Peyer's patch (tissue), 4 donors: ENCODE results near the gene PKN1. TPM values are rescaled to one million over a fixed set of nuclear protein-coding genes. Genes with fewer than 3 reads are reported as not detected.

ENCODE experiments used
- DNase-seq, 3 donors: peaks; one replicate each; pipeline ENCODE4 v3.0.0-alpha.2; 2017 to 2019
- H3K27ac ChIP-seq, 4 donors: fragments of 200-600 bp; sonication (generic); one replicate each; pipeline ENCODE4 v1.5.1; 2016 to 2019
- H3K27me3 ChIP-seq, 2 donors: fragments of 200-600 bp; sonication (generic); one replicate each; pipeline ENCODE4 v1.5.1; 2019
- H3K36me3 ChIP-seq, 3 donors: fragments of 200-600 bp; sonication (generic); one replicate each; pipeline ENCODE4 v1.5.1; 2016 to 2019
- H3K4me1 ChIP-seq, 4 donors: fragments of 200-600 bp; sonication (generic); one replicate each; pipeline ENCODE4 v1.5.1; 2016 to 2019
- H3K4me3 ChIP-seq, 4 donors: fragments of 200-600 bp; sonication (generic); 1 replicate in 3 of 4; 2 replicates in 1 of 4; pipeline ENCODE4 v1.5.1; 2016 to 2019; ENCODE audit warnings: mild to moderate bottlenecking in 1 of 4
- H3K9me3 ChIP-seq, 4 donors: fragments of 200-600 bp; sonication (generic); one replicate each; pipeline ENCODE4 v1.5.1; 2016 to 2019; ENCODE audit warnings: mild to moderate bottlenecking in 1 of 4
- CTCF ChIP-seq, 6 experiments: fragments of 450-650 bp in 4 of 6; fragments of 200-600 bp in 2 of 6; sonication (generic) in 1 of 6; IDR thresholded peaks; one replicate each; pipeline ENCODE4 v1.5.1; 2017 to 2019; ENCODE audit warnings: antibody characterized with exemption in 6 of 6, mild to moderate bottlenecking in 3 of 6, moderate library complexity in 1 of 6
- POLR2A ChIP-seq, 2 donors: fragments of 450-650 bp; IDR thresholded peaks; one replicate each; pipeline ENCODE4 v1.5.1; 2017; ENCODE audit warnings: antibody characterized with exemption in 2 of 2, mild to moderate bottlenecking in 2 of 2, moderate library complexity in 2 of 2
- total RNA-seq, 4 donors: library from RNA; depleted of rRNA; stranded (reverse); fragments of >200 nt; gene quantifications; one replicate each; pipeline ENCODE4 v1.1.0, GENCODE V29; 2016

Gene PKN1
- total RNA-seq, 4 donors from 2014 or later, result 13.1 to 140 (median 28.2) TPM

DNA sequence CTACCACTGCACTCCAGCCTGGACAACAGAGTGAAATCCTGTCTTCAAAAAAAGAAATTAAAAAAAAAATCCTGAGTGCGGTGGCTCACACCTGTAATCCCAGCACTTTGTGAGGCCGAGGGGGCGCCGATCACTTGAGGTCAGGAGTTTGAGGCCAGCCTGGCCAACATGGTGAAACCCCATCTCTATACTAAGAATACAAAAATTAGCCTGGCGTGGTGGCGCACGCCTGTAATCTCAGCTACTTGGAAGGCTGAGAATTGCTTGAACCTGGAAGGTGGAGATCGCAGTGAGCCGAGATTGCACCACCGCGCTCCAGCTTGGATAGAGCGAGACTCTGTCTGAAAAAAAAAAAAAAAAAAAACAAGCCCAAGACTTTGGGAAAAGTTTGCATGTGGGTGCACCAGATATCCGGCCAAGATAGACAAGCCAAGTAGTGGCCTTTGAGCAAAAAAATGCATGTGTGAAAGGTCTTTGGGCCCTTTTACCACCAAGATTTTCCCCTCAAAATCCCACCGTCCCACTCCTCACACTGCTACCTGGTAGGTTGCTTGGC, 79.4 kb downstream of the PKN1 start:
- Histone ChIP-seq H3K4me3 (no peak overlapping the region), H3K27ac (no peak overlapping the region), H3K9me3 (no peaks in the 10 kb centered on the region), H3K36me3 (peaks cover 0 to 31% (median 0%) of the 10 kb centered on the region in 3 donors), H3K4me1 (peaks cover 0 to 38% (median 13%) of the 10 kb centered on the region in 4 donors), H3K27me3 (no peaks in the 10 kb centered on the region)
- DNase-seq, result no peak
- no peak for TF ChIP-seq POLR2A (IDR thresholded peaks at IDR 0.05)
- TF ChIP-seq CTCF (IDR thresholded peaks at IDR 0.05), result no peak

GRCh38 chr19:14514215-14514863, 81.2 kb downstream of the PKN1 start:
- Histone ChIP-seq H3K27ac (no peak overlapping the region), H3K36me3 (peaks cover 0 to 31% (median 0%) of the 10 kb centered on the region in 3 donors), H3K27me3 (no peaks in the 10 kb centered on the region), H3K4me3 (no peak overlapping the region), H3K4me1 (peaks cover 0 to 45% (median 14%) of the 10 kb centered on the region in 4 donors), H3K9me3 (no peaks in the 10 kb centered on the region)
- TF ChIP-seq POLR2A (IDR thresholded peaks at IDR 0.05) (no peak), CTCF (IDR thresholded peaks at IDR 0.05) (no peak)
- DNase-seq, result no peak

DNA sequence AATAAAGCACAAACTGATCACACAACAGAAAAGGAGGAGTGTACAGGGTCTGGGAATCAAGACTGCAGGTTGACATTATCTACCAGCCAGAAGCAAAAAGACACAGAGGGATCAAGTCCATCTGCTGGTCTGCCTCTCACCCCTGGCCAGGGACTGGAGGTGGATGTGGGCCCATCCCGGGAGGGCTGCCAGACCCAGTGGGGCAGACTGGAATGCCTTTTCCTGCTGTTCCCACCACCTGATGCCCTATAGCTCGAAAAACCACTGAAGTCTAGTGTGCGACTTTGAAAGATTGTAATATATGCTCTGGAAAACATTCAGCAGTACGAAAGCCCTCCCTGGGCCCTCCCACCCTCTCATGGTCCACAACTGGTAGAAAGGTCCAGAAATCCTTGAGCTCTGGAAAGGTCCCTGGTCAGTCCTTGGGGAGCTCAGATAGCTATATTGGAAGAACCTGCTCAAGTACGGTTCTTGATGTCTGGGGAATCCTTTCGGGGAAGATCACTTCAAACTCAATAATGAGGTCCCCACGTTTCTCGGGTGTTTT, 82.5 kb downstream of the PKN1 start:
- H3K36me3 ChIP-seq, result peaks cover 0 to 31% (median 0%) of the 10 kb centered on the region in 3 donors
- H3K9me3 ChIP-seq, result no peaks in the 10 kb centered on the region
- peak overlapping the region in 3 of 4 donors; percentile 72 to 97 (median 86) for H3K4me3 ChIP-seq
- TF ChIP-seq CTCF (IDR thresholded peaks at IDR 0.05), result no peak
- H3K4me1 ChIP-seq, result peaks cover 0 to 44% (median 14%) of the 10 kb centered on the region in 4 donors
- no peak for DNase-seq
- H3K27ac ChIP-seq, result peak overlapping the region in 1 of 4 donors; percentile 39
- H3K27me3 ChIP-seq, result no peaks in the 10 kb centered on the region

GRCh38 chr19:14516048-14516534, 83.0 kb downstream of the PKN1 start:
- H3K4me1 ChIP-seq, result peaks cover 0 to 39% (median 14%) of the 10 kb centered on the region in 4 donors
- DNase-seq, result peak in 1 of 3 donors; percentile 71
- TF ChIP-seq CTCF (IDR thresholded peaks at IDR 0.05), result peak in 3 of 6 experiments; percentile 8 to 30 (median 19)
- no peak for TF ChIP-seq POLR2A (IDR thresholded peaks at IDR 0.05)
- H3K27ac ChIP-seq, result peak overlapping the region in 2 of 4 donors; percentile 99
- no peaks in the 10 kb centered on the region for H3K9me3 ChIP-seq
- peak overlapping the region; percentile 72 to 100 (median 92) for H3K4me3 ChIP-seq
- peaks cover 0 to 31% (median 0%) of the 10 kb centered on the region in 3 donors for H3K36me3 ChIP-seq
- no peaks in the 10 kb centered on the region for H3K27me3 ChIP-seq

DNA sequence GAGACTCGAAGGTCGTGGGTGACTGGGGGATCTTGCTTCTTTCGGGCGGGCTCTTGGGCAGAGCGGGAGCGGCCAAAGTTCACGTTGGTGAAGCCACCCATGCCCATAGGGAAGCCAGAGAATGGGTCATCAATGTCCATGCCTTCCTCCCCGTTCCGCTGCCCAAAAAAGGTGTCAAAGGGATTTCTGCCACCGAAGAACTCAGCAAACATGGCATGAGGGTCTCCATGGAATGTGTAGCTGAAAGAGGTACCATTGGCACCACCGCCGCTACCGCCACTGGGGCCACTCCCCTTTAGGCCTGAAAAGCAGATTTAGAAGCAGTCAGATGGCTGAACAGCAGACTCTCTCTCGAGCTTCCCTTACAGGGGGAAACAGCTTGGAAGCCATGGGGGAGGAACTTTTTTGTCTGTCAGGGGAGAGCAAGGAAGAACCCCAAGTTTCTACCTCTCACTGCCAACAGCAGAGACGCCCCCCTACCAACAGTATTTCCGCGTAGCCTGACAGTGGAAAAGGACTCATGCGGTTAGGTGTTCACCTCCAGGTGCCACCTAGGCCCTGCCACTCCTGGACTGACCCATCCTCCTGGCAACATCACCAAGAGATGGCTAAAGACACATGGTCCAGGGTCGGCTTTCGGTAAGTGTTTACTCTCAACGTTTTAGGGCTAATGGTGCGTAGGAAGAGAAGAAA, 83.8 kb downstream of the PKN1 start:
- DNase-seq, result peak in 2 of 3 donors; percentile 52 to 58
- H3K4me3 ChIP-seq, result peak overlapping the region; percentile 72 to 100 (median 92)
- TF ChIP-seq POLR2A (IDR thresholded peaks at IDR 0.05), result no peak
- no peaks in the 10 kb centered on the region for H3K27me3 ChIP-seq
- H3K4me1 ChIP-seq, result peaks cover 0 to 43% (median 17%) of the 10 kb centered on the region in 4 donors
- H3K36me3 ChIP-seq, result peaks cover 0 to 31% (median 0%) of the 10 kb centered on the region in 3 donors
- no peaks in the 10 kb centered on the region for H3K9me3 ChIP-seq
- H3K27ac ChIP-seq, result peak overlapping the region; percentile 99 to 100 (median 100)
